ENCODE measurements around the gene CNOT11.
A peak's percentile ranks its signal among the peaks of the same experiment; 100 is the strongest.
"Not testable (repeated sequence)": the region's sequence is repeated elsewhere in the genome, so short reads cannot be mapped to it uniquely, and the experiment has no call there.

CNOT11 gene

DNA sequence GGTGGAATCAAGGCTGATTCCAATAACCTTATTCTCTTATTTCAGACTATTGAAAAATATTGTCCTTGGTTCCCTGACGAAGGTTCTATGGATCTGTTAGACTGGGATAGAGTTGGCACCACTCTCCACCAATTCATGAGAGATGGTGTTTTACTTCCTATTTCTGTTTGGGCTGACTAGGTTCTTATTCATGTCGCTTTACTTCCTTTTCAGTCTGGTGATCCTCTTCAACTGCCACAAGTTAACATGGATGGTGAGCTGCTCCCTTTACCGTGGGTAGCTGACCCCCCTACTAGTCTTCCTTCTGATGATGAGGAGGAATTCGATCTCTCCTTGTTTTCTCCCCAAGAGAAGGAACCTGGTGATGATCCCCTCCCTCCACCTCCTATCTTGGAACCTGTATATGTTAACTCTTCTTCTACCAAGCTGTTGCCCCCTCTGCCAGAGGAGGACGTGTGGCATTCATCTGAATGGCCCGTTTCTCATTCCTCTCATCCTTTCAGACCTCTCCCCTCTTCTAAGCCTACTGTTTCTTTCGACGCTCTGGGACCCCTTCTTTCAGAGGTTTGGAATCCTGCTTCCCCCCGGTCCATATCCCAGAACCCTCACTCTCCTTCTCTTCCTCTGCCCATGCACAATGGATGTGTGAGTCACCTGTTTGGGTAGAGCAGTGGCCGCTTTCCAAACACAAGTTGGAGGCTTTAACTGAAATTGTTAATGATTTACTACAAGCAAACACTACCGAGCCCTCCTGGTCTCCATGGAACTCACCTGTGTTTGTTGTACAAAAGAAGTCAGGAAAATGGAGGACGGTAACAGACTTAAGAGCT, 13.5 kb upstream of the CNOT11 start:
- DNase-seq (ENCODE audit: low read depth) = no peak
- no peak overlapping the region for H3K4me3 ChIP-seq (ENCODE audit: low read depth, low read length)
- TF ChIP-seq, protein P1, sequence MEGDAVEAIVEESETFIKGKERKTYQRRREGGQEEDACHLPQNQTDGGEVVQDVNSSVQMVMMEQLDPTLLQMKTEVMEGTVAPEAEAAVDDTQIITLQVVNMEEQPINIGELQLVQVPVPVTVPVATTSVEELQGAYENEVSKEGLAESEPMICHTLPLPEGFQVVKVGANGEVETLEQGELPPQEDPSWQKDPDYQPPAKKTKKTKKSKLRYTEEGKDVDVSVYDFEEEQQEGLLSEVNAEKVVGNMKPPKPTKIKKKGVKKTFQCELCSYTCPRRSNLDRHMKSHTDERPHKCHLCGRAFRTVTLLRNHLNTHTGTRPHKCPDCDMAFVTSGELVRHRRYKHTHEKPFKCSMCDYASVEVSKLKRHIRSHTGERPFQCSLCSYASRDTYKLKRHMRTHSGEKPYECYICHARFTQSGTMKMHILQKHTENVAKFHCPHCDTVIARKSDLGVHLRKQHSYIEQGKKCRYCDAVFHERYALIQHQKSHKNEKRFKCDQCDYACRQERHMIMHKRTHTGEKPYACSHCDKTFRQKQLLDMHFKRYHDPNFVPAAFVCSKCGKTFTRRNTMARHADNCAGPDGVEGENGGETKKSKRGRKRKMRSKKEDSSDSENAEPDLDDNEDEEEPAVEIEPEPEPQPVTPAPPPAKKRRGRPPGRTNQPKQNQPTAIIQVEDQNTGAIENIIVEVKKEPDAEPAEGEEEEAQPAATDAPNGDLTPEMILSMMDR (IDR thresholded peaks at IDR 0.05; ENCODE audit: insufficient read depth, low read depth, low read length, missing control alignments) = no peak

DNA sequence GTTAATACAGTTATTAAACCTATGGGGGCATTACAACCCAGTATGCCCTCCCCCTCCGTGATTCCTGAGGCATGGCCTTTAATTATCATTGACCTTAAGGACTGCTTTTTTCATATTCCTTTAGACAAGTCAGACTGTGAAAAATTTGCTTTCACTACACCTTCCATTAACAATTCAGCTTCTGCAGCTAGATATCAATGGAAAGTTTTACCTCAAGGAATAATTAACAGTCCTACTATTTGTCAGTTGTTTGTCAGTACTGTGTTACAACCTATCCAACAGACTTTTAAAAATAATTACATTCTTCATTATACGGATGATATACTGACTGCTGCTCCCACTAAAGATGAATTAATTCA, 12.9 kb upstream of the CNOT11 start:
- H3K4me3 ChIP-seq (ENCODE audit: low read depth, low read length); DNase-seq (ENCODE audit: low read depth): not testable (repeated sequence)

DNA sequence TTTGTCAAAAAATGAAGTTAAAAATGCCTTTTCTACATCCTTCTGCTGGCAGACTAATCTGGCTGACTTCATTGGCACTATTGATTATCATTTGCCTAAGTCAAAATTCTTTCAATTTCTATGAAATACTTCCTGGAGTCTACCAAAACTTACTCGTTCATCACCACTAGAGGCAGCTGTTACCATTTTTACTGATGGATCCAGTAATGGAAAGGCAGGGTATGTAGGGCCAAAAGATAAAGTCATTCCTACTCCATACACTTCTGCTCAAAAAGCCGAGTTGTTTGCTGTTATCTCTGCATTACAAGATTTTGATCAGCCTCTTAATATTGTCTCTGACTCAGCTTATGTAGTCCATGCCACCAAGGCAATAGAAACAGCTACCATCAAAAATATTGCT, 12.0 kb upstream of the CNOT11 start:
- DNase-seq (ENCODE audit: low read depth) = peak; percentile 21
- not testable (repeated sequence) for H3K4me3 ChIP-seq (ENCODE audit: low read depth, low read length)
- TF ChIP-seq, protein P1 (IDR thresholded peaks at IDR 0.05; ENCODE audit: insufficient read depth, low read depth, low read length, missing control alignments) = peak; percentile 50

DNA sequence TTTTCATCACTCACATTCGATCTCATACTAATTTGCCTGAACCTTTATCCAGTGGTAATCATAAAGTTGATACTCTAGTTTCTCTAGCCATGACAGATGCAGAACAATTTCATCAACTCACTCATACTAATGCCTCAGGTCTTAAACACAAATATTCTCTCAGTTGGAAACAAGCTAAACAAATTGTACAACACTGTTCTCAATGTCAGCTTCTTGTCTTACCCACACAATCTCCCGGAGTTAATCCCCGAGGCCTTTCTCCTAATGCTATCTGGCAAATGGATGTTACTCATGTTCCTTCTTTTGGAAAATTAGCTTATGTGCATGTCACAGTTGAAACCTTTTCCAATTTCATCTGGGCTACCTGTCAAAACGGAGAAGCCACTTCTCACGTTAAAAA, 11.5 kb upstream of the CNOT11 start:
- H3K4me3 ChIP-seq (ENCODE audit: low read depth, low read length) = no peak overlapping the region
- TF ChIP-seq, protein P1 (IDR thresholded peaks at IDR 0.05; ENCODE audit: insufficient read depth, low read depth, low read length, missing control alignments) = no peak
- DNase-seq (ENCODE audit: low read depth) = no peak

DNA sequence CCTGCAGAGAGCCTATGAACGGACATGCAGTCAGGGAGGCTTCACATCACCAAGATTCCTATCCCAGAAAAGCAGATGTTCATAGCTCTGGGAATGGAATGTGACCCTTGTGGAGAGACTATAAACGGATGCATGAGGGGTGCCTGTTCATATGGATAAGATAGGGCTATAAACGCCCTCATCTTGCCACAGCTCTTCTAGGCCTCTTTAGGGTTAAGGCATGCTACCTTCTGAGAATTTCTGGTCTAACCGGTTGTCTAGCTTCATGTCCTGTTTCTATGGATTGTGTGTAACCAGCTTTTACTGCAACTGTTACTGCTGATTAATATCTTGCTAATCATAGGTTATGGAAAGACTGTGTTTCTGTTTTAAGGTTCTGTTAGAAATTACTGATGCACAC, 8.3 kb upstream of the CNOT11 start:
- DNase-seq (ENCODE audit: low read depth); H3K4me3 ChIP-seq (ENCODE audit: low read depth, low read length): not testable (repeated sequence)

DNA sequence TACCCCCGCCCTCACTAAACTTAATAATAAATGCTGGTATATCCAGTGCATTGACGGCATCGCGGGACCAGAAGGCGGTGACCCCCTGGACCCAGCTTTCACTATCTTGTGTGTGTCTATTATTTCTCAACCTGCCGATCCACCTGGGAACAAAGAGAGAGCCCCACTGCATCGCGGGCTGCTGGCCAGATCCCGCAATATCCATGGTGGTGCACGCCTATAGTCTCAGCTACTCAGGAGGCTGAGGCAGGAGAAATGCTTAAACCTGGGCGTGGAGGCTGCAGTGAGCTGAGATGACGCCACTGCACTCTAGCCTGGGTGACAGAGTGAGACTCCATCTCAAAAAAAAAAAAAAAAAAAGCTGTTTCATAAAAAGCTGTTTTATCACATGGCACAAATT, 7.8 kb upstream of the CNOT11 start:
- not testable (repeated sequence) for H3K4me3 ChIP-seq (ENCODE audit: low read depth, low read length); DNase-seq (ENCODE audit: low read depth)

DNA sequence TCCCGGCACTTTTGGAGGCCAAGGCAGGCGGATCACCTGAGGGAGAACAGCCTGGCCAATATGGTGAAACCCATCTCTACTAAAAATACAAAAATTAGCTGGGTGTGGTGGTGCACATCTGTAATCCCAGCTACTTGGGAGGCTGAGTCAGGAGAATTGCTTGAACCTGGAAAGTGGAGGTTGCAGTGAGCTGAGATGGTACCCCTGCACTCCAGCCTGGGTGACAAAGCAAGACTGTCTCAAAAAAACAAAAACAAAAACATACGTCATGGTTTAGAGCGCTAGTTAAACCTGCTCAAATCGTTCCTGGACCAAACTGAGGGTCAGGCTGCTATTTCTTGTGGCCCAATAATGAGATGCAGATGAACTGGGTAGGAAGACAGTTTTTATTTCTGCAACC, 7.2 kb upstream of the CNOT11 start:
- DNase-seq (ENCODE audit: low read depth); H3K4me3 ChIP-seq (ENCODE audit: low read depth, low read length): not testable (repeated sequence)

DNA sequence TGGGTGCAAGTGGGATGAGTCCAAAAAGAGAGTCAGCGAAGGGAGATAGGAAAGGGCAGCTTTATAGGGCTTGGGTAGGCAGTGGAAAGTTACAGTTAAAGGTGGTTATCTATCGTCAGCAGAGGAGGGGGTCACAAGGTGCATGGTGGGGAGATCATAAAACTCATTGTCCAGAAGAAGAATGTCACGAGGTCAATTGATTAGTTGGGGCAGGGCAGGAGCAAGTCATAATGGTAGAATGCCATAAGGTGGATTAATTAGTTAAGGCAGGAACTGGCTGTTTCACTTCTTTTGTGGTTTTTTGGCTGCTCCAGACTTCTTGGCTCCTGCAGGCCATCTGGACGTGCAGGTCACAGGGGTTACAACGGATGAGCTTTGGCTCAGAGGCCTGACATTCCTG, 3.9 kb upstream of the CNOT11 start:
- H3K4me3 ChIP-seq (ENCODE audit: low read depth, low read length); DNase-seq (ENCODE audit: low read depth): not testable (repeated sequence)

DNA sequence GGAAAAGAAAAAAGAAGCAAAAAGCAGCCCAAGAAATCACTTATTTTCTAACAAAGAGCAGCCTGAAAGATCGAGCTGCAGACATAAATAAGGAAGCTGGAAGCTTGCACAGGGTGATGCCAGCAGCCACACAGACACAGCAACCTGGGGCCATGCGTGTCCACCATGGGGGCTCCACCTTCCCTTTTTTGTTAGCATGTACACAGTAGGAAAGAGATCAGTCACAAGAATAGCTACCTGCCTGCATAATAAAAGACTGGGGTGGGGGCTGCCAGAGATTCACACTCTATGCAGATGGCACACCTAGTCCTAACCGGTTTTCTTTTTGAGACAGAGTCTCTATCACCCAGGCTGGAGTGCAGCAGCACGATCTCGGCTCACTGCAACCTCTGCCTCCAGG, 2.9 kb upstream of the CNOT11 start:
- TF ChIP-seq, protein P1 (IDR thresholded peaks at IDR 0.05; ENCODE audit: insufficient read depth, low read depth, low read length, missing control alignments) = no peak
- H3K4me3 ChIP-seq (ENCODE audit: low read depth, low read length) = no peak overlapping the region
- no peak for DNase-seq (ENCODE audit: low read depth)

DNA sequence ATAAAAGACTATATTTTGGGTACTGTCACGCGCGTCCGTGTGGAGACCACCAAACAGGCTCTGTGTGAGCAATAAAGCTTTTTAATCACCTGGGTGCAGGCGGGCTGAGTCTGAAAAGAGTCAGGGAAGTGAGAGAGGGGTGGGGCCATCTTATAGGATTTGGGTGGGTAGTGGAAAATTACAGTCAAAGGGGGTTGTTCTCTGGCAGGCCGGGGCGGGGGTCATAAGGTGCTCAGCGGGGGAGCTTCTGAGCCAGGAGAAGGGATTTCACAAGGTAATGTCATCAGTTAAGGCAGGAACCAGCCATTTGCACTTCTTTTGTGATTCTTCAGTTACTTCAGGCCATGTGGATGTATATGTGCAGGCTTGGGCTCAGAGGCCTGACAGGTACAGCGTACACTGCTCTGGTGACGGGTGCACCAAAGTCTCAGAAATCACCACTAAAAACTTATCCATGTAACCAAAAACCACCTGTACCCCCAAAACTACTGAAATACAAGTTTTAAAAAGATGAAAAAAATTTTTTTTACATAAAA, 1.4 kb upstream of the CNOT11 start:
- not testable (repeated sequence) for DNase-seq (ENCODE audit: low read depth); H3K4me3 ChIP-seq (ENCODE audit: low read depth, low read length)
